Activated T-cell treated with anti-CD3 and anti-CD28 coated beads for 4 hours (primary cell): Measurements from ENCODE around the gene TSPAN5.

Experiments used
- DNase-seq: peaks from one replicate; pipeline ENCODE4 v3.0.0-alpha.2; 2020

Gene TSPAN5

DNA sequence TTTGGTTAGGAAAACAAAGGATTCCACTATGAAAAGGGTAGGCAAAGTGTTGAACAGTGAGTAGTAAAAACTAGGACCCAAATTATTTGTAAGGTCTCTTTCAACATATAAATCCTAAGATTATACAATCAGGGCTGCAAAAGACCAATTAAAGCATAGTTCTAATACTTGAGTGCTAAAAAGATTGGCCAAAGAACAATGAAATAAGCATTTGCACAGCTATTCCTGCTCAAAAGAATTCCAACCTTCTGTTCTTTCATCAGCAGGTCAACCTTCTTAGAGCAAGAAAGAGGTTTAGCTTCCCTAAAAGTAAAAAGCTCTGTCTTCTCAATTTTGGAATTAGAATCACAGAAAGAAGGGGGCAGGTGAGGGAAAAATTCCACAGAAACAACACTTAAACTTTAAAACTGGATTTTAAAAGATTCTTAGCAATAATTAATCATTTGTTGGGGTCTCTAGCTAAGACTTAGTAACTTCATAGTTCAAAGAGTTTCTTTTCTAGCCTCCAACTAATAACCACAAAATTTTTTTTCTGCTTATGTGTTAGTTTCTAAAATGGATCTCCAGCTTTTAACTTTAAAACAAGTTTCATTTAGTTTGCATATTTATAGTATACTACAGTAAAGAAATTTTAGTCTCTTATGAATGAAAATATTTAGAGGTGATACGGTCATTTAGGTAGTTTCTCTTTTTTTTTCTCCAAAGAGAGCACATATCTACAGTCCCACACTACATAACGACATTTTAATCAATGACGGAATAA, 16.3 kb downstream of the TSPAN5 start:
- DNase-seq, result no peak

DNA sequence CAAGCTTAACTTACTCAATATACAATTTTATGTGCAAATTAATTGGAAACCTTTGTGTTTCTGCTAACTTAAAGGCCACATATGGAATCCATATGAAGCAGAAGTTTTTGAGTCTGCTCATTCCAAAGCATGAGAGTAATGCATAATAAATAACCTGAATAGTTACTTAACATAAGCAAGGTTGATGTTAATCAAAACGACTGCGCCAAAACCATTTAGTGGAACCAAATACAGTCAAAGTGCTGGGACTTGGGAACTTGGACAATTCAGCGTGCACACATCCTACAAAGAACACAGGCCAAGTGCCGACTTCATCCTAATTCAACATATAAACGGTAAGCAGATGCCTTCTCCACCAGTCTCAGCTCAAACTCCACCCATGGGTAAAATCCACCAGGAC, 17.0 kb downstream of the TSPAN5 start:
- DNase-seq, result no peak

DNA sequence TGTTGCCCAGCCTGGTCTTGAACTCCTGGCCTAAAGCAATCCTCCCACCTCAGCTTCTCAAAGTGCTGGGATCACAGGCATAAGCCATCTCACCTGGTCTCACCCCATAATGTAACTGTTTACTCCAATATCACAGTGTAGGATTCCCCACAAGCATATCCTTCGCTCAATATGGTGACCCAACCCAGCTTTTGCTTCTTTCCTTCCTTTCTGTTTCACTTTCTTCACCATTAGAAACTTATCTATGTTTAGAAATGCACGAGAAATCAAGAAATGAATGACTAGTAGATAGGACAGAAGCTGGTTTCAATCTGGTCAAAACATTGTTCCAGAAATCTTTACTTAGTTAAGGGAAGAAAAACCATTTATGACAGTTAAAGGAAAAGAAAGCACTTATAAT, 18.9 kb downstream of the TSPAN5 start:
- DNase-seq, result no peak

- DNase-seq, result no peak
These were observed 19.3 kb downstream of the TSPAN5 start for GRCh38 chr4:98639108-98639507.

DNA sequence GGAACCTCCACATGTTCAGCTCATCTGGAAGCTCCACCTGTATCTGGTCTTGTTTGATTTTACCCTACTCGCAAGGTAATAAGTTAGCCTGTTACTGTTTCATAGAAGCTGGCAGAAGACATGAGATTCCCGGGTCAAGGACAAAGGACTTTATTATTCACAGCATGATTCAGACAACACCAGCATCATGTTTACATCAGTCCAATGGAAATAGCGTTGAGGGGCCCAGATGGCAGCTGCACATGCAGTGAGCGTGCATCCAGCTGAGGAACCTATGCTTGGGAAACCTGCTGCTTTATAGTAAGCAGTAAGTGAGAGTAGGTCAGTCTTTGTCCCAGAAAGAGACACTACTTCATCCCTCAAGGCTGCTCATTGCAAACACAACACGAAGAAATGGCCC, 19.8 kb downstream of the TSPAN5 start:
- no peak for DNase-seq

DNA sequence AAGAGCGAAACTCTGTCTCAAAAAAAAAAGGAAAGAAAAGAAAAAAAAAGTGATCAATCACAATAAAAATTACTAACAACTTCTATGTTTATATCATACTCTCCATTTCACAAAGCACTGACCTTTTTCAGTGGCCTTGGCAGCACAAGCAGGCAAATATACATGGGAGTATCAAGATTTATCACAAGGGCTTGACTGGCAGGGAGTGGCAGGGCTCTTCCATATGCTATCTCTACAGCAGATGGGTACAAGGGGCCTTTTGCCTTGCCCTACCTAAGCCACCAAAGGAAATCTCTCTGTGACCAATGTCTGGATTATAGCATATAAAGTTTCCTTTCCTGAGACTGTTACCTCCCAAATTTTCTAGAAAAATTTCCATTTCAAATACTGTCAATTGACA, 24.4 kb downstream of the TSPAN5 start:
- DNase-seq, result no peak

DNA sequence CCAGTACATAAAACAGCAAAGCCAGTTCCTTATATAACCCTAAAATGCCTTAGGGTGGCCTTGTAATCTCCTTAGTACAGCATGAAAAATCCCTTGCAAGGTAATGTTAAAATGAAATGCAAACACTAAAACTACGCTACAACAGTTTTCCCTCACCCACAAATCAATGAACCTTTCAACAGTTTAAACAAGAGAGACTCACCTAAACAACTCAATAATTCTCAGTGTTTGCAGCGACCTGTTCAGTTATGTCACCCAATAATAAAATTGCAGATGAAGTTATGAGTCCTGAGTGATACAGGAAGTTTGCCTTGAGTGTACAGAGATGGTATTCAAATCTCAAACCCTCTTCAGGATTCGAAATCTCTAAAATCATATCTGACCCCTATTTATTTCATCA, 25.3 kb downstream of the TSPAN5 start:
- DNase-seq, result no peak

GRCh38 chr4:98632258-98632657, 26.2 kb downstream of the TSPAN5 start:
- no peak for DNase-seq

GRCh38 chr4:98631506-98631905, 26.9 kb downstream of the TSPAN5 start:
- DNase-seq, result no peak

DNA sequence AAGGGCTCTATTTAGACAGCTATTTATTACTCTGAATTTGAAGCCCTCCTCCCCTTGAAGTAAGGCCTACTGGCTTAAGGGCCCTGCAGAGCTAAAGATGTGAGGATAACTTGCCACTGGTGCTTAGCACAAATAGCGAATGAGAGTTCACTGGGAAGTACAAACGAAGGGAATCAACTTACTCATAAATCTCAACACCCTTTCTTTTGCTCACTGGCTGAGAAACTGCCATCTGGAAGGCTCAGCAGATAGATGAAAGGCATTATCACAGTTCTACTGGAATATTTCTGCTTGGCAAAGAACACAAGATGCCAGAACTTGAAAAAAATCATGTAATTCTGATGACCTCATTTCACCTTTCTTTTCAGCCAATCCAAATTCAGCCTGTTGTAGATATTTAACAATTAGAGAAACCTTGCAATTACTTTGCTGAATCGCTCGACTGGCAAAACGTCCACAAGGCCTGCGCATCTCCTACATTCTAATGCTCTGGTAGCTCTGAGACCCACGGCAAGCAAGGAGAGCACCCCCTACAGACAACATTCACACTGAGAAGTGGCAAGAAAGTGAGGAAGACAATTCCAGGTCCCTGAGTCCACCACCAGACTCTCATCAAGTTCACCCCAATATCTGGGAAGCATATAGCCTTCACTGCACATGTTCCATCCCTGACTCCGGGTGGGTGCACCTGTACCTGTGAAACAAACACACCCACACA, 27.5 kb downstream of the TSPAN5 start:
- no peak for DNase-seq

GRCh38 chr4:98627531-98628257, 30.7 kb downstream of the TSPAN5 start:
- DNase-seq, result no peak

DNA sequence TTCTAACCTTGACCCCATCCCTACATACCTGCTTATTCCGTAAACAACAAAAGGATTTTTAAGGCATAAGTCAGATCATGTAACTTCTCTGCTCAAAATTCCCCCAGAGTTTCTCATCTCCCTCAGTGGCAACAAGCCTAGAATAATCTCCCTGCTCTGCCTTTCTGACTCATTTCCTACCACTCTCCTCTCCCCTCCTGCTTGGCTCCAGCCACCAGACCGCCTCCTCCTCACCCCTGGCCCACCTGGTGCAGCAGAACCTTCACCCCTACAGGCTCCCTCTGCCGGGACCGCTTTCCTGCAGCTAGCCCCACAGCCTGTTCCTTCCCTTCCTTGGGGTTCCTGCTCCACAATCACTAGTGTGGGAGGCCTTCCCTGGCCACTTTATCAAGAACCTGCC, 32.1 kb downstream of the TSPAN5 start:
- no peak for DNase-seq

DNA sequence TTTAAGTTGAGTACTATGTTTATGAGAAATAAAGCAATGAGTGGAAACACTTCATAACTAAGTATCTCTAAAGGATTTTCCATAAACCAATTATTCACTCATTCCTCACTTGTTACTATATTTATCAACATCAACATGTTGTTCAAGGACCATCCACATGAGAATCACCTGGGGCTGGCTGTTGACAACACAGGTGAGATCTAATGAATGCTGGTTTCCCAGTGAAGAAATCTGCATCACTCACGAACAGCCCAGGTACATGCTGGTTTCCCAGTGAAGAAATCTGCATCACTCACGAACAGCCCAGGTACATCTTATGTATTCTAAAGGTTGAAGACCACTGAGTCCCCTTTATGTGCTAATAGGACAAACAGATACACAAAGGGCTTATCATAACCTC, 32.5 kb downstream of the TSPAN5 start:
- no peak for DNase-seq

DNA sequence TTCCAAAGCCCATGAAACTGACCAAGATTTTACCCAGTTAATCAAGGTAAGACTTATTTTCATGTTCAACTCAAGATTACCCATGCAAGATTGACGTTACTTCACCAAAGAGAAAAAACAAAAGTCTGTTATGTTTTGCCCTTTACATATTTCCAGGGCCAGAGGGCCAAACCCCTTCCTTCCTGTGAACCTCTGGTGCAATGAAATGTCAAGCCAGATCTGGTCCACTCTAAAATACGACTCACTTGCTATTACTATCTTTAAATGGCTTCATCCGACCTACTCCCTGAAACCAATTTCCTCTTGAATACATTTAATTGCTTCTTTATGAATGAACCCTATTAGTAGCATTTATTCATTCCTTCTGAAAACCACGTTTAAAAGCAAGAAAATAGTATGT, 33.0 kb downstream of the TSPAN5 start:
- no peak for DNase-seq

DNA sequence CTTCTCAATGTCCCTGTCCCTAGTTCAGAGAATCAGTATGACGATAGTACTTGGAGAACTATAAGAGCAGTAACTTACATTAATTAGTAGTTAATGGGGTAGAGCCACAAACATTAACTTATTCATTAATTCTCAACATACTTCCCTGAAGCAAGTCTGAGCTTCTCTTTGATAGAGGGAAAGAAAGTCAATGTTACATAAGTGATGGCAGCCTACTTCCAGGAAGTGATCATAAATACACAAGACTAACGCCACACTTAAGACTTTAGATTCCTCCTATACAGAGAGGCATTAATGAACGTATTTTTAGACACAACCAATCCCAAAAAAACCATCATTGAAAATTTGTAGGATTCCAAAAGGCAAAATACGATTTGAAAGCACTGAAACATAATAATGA, 33.8 kb downstream of the TSPAN5 start:
- no peak for DNase-seq

DNA sequence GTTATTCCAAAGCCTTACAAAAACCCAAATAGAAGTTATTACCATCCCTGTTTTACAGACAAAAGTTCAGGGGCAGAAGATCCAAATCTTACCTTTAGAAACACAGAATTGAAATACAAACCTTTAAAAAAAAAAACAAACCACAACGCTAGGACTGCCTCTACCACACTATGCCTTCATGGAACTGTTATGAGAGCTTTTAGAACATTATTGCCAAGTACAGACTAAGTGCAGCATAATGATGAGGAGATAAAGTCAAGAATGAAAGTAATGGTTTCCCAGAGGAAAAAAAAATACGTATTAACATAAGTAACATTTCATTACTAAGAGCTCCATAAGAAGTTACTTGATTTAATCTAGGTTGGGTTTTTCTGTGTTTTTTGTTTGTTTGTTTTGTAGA, 34.3 kb downstream of the TSPAN5 start:
- no peak for DNase-seq

GRCh38 chr4:98623126-98623802, 35.1 kb downstream of the TSPAN5 start:
- DNase-seq, result no peak

- DNase-seq, result no peak
These were observed 38.2 kb downstream of the TSPAN5 start for GRCh38 chr4:98620087-98620784.

GRCh38 chr4:98619180-98619579, 39.2 kb downstream of the TSPAN5 start:
- no peak for DNase-seq

DNA sequence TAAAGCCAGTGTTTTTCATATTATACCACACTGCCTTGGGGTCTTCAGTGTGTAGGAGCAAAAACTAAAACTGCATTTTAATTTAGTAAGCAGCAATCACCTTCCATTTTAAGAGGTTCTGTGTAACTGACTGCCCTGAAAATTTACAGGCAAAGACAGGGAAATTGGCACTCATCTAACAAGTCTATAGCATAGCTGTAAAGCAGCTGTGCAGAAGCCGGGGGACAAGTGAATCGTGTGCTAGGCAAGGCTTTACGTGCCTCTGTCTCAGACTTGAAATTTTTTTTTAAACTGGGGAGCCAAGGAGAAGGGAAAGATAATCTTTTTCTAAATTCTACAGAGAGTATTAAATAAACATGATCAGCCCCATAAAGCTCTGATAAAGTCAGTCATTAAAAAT, 39.7 kb downstream of the TSPAN5 start:
- DNase-seq, result no peak

DNA sequence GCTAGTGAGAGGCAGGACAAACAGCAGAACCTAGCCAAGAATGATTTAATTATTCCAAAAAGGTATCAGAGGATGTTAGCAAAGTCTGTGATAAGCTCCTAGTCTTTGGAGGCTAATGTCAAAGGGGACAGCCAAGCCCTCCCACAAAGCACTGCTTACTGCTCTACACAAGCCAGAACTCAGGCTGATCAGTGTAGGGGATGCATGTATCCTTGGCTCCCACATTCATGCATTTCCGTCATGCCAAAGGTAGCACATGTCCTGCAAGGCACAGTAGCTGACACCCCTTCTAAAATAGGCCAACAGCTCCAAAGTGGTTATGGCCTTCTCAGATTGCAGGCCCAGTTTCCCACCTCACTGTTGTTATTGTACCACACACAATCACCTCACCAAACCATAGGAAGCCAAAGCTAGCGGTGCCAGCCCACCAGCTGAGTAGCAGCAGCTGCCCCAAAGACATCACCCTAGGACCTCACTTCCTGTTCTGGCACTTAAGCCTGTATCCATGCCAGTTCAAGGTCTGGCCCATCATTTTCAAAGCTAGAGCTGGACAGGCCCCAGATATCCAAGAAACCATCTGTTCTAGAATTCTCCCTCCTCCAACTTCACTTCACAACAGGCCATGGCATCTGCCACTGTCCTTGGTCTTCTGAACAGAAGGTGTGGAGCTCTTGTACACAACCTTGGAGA, 40.9 kb downstream of the TSPAN5 start:
- no peak for DNase-seq

- no peak for DNase-seq
These were observed 42.4 kb downstream of the TSPAN5 start for GRCh38 chr4:98615991-98616390.
